ENCODE results near the gene HEATR3.

- TF ChIP-seq FOXS1 (CRISPR knock-in tag; IDR thresholded peaks at IDR 0.05) (no peak), POLR2A (IDR thresholded peaks at IDR 0.05; ENCODE audit: low read length) (no peak), KDM1A (IDR thresholded peaks at IDR 0.05; ENCODE audit: low read depth) (no peak), CTCF (IDR thresholded peaks at IDR 0.05) (no peak)
Observed at GRCh38 chr16:50103764-50104163, 38.0 kb downstream of the HEATR3 start.
